NB4 (cell line): ENCODE data around the gene PCDHA1.

Experiments used
- POLR2A ChIP-seq: IDR thresholded peaks from 2 replicates; pipeline ENCODE4 v1.6.1; 2011; ENCODE audit warnings: mild to moderate bottlenecking; ENCODE audit not compliant: insufficient read length; ENCODE audit errors: extremely low read depth
- TF ChIP-seq, protein P1 (sequence below): IDR thresholded peaks from one replicate; pipeline ENCODE4 v1.5.1; 2012; ENCODE audit warnings: low read depth, low read length

- TF ChIP-seq, protein P1, sequence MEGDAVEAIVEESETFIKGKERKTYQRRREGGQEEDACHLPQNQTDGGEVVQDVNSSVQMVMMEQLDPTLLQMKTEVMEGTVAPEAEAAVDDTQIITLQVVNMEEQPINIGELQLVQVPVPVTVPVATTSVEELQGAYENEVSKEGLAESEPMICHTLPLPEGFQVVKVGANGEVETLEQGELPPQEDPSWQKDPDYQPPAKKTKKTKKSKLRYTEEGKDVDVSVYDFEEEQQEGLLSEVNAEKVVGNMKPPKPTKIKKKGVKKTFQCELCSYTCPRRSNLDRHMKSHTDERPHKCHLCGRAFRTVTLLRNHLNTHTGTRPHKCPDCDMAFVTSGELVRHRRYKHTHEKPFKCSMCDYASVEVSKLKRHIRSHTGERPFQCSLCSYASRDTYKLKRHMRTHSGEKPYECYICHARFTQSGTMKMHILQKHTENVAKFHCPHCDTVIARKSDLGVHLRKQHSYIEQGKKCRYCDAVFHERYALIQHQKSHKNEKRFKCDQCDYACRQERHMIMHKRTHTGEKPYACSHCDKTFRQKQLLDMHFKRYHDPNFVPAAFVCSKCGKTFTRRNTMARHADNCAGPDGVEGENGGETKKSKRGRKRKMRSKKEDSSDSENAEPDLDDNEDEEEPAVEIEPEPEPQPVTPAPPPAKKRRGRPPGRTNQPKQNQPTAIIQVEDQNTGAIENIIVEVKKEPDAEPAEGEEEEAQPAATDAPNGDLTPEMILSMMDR = no peak
- TF ChIP-seq POLR2A = no peak
These were observed 176.2 kb downstream of the PCDHA1 start for GRCh38 chr5:140962190-140962589.
